Peyer's patch (tissue), 4 donors: Measurements from ENCODE around the gene NOL12.

Experiments
- POLR2A ChIP-seq, 2 donors: fragments of 450-650 bp; IDR thresholded peaks; one replicate each; pipeline ENCODE4 v1.5.1; 2017; ENCODE audit warnings: antibody characterized with exemption in 2 of 2, mild to moderate bottlenecking in 2 of 2, moderate library complexity in 2 of 2
- TF ChIP-seq, protein P1 (sequence below), 6 experiments: fragments of 450-650 bp in 4 of 6; fragments of 200-600 bp in 2 of 6; sonication (generic) in 1 of 6; IDR thresholded peaks; one replicate each; pipeline ENCODE4 v1.5.1; 2017 to 2019; ENCODE audit warnings: antibody characterized with exemption in 6 of 6, mild to moderate bottlenecking in 3 of 6, moderate library complexity in 1 of 6

- TF ChIP-seq, protein P1, sequence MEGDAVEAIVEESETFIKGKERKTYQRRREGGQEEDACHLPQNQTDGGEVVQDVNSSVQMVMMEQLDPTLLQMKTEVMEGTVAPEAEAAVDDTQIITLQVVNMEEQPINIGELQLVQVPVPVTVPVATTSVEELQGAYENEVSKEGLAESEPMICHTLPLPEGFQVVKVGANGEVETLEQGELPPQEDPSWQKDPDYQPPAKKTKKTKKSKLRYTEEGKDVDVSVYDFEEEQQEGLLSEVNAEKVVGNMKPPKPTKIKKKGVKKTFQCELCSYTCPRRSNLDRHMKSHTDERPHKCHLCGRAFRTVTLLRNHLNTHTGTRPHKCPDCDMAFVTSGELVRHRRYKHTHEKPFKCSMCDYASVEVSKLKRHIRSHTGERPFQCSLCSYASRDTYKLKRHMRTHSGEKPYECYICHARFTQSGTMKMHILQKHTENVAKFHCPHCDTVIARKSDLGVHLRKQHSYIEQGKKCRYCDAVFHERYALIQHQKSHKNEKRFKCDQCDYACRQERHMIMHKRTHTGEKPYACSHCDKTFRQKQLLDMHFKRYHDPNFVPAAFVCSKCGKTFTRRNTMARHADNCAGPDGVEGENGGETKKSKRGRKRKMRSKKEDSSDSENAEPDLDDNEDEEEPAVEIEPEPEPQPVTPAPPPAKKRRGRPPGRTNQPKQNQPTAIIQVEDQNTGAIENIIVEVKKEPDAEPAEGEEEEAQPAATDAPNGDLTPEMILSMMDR (IDR thresholded peaks at IDR 0.05): no peak
- TF ChIP-seq POLR2A (IDR thresholded peaks at IDR 0.05): no peak
These were observed 55.2 kb downstream of the NOL12 start for GRCh38 chr22:37741312-37741795.
